ENCODE measurements around the gene L3MBTL4.

The L3MBTL4 gene

GRCh38 chr18:5944448-5944847 is 470.3 kb downstream of the L3MBTL4 start:
- no peak for DNase-seq

GRCh38 chr18:5943514-5943913 is 471.2 kb downstream of the L3MBTL4 start:
- DNase-seq: peak; percentile 4

- DNase-seq: no peak
These were observed 472.1 kb downstream of the L3MBTL4 start for GRCh38 chr18:5942591-5942990.

- no peak for DNase-seq
These were observed 472.8 kb downstream of the L3MBTL4 start for GRCh38 chr18:5941890-5942289.

GRCh38 chr18:5939801-5940667 is 474.7 kb downstream of the L3MBTL4 start:
- no peak for DNase-seq

GRCh38 chr18:5937795-5938194 is 476.9 kb downstream of the L3MBTL4 start:
- no peak for DNase-seq

- no peak for DNase-seq
These were observed 477.6 kb downstream of the L3MBTL4 start for GRCh38 chr18:5937121-5937520.

- DNase-seq: no peak
These were observed 483.9 kb downstream of the L3MBTL4 start for GRCh38 chr18:5930789-5931188.

- DNase-seq: no peak
These were observed 496.4 kb downstream of the L3MBTL4 start for GRCh38 chr18:5918205-5918858.

- no peak for DNase-seq
These were observed 499.8 kb downstream of the L3MBTL4 start for GRCh38 chr18:5914951-5915350.

- no peak for DNase-seq
These were observed 500.7 kb downstream of the L3MBTL4 start for GRCh38 chr18:5914016-5914415.

- DNase-seq: no peak
These were observed 502.1 kb downstream of the L3MBTL4 start for GRCh38 chr18:5912566-5912965.

GRCh38 chr18:5909125-5909524 is 505.6 kb downstream of the L3MBTL4 start:
- DNase-seq: no peak
